GM21360 (cell line): ENCODE data around the gene IL33.

Experiments used
- ATAC-seq: cut with Tn5 transposase; IDR thresholded peaks from one replicate; pipeline ENCODE4 v1.9.1; 2021; ENCODE audit warnings: mild to moderate bottlenecking, moderate library complexity; ENCODE audit not compliant: unreplicated experiment

IL33 gene

DNA sequence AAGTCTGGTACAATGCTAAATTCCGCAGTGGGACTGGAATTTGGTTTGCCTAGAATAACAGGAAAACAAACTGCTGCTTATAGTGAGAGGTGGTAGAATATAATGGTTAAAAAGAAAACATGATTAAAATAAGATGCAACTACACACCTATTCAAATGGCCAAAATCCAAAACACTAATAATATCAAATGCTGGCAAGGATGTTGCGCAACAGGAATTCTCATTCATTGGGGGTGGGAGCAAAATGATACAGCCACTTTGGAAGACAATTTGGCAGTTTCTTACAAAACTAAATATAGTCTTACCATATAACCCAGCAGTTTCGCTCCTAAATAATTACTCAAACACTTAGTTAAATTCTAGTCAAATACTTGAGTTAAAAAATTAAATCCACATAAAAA, 61.8 kb downstream of the IL33 start:
- ATAC-seq: no peak

DNA sequence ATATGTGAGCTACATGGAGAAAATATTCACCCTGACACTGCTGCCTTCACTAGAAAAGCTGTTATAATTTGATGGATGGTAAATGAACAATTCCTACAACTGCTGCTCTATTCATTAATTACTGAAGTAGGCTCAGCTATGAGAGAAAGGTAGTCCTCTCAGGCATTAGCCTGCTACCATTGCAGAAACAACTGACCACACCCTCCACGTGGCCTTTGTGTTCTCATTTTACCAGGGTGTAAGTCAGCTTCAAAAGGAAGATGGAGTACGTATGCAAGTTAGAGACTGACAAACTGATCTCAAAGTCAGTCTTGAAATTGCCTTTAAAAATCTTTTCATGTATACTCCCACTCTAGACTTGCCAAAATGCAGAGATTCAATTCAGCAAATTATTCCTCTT, 86.3 kb downstream of the IL33 start:
- no peak for ATAC-seq

DNA sequence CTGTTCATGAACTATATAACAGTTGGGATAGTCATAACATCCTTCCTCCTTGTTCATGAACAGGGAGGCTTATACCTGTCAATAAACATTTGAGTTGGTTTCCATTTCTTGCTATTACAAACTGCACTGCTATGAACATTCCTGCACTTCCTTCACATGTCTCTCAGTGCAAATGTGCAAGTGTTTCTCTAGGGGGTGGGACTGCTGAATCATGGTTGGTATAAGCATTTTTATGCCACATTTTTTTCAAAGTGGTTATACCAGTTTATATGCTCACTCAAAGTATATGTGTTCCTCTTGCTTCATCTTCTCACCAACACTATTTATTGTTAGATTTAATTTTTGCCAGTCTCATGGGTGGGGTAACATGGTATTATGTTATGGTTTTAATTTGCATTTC, 86.8 kb downstream of the IL33 start:
- ATAC-seq: no peak

DNA sequence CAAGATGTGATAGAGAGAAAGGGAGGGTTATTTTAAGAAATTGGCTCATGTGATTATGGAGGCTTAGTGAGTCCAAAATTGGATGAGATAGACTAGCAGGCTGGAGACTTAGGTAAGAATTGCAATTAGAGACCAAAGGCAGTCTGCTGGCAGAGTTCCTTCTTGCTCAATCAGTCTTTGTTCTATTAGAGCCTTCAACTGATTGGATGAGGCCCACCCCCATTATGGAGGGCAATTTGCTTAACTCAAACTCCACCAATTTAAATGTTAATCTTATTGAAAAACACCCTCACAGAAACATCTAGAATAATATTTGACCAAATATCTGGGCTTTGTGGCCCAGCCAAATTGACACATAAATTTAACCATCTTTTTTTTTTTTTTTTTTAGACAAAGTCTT, 88.6 kb downstream of the IL33 start:
- ATAC-seq: no peak

DNA sequence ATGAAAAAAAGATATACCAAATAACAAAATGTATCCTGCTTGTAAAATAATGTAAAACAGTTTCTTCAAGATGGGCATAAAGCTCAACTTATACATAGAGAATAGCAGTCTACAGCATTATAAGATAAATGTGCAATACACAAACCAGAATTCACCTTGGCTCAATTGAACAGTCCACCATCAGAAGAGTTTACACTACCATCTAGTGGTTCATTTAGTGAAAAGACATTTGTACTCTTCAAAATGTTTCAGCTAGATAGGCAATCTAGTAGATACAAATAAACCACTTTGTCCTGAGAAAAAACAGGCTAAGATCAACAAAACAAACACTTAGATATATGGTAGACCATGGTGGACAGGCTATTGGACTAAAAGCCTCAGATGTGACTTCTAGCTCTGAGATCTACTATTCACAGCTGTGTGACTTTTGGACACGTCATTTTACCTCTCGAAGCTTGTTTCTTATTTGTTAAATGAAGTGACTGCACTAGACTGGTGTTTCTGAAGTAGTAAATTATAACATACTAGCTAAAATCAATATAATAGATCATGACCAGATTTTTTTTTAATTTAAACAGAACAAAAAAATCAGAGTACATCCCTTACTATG, 90.5 kb downstream of the IL33 start:
- ATAC-seq: no peak
